Stimulated activated CD4-positive, alpha-beta T cell treated with anti-CD3 and anti-CD28 coated beads, Interleukin-15, amount 100 ng/mL, for 1 hour (primary cell): ENCODE measurements around the gene WWOX.

Experiments
- DNase-seq, 2 donors: peaks; one replicate each; pipeline ENCODE4 v3.0.0-alpha.2; 2020; ENCODE audit warnings: low read depth in 1 of 2, low spot score in 1 of 2

Gene WWOX

GRCh38 chr16:78816499-78817195, 717.2 kb downstream of the WWOX start:
- DNase-seq = no peak

- DNase-seq = no peak
Measured at GRCh38 chr16:78817200-78817739, 717.8 kb downstream of the WWOX start.

GRCh38 chr16:78821335-78821734, 721.9 kb downstream of the WWOX start:
- no peak for DNase-seq

GRCh38 chr16:78822509-78822908, 723.1 kb downstream of the WWOX start:
- no peak for DNase-seq

- DNase-seq = no peak
Measured at GRCh38 chr16:78823027-78823426, 723.6 kb downstream of the WWOX start.

GRCh38 chr16:78829280-78829679, 729.8 kb downstream of the WWOX start:
- DNase-seq = no peak

- no peak for DNase-seq
Measured at GRCh38 chr16:78830599-78830998, 731.1 kb downstream of the WWOX start.

GRCh38 chr16:78832100-78832499, 732.6 kb downstream of the WWOX start:
- no peak for DNase-seq

GRCh38 chr16:78836802-78837491, 737.5 kb downstream of the WWOX start:
- DNase-seq = no peak

- no peak for DNase-seq
Measured at GRCh38 chr16:78837706-78838105, 738.3 kb downstream of the WWOX start.

GRCh38 chr16:78838276-78838675, 738.8 kb downstream of the WWOX start:
- no peak for DNase-seq

GRCh38 chr16:78842950-78843349, 743.5 kb downstream of the WWOX start:
- no peak for DNase-seq

GRCh38 chr16:78843978-78844377, 744.5 kb downstream of the WWOX start:
- no peak for DNase-seq

GRCh38 chr16:78844682-78845081, 745.2 kb downstream of the WWOX start:
- no peak for DNase-seq

- no peak for DNase-seq
Measured at GRCh38 chr16:78851266-78851665, 751.8 kb downstream of the WWOX start.

GRCh38 chr16:78852081-78852635, 752.7 kb downstream of the WWOX start:
- DNase-seq = no peak

GRCh38 chr16:78862022-78862421, 762.6 kb downstream of the WWOX start:
- DNase-seq = no peak

- DNase-seq = no peak
Measured at GRCh38 chr16:78866521-78866920, 767.1 kb downstream of the WWOX start.

GRCh38 chr16:78869492-78869891, 770.0 kb downstream of the WWOX start:
- DNase-seq = no peak

GRCh38 chr16:78871241-78871640, 771.8 kb downstream of the WWOX start:
- no peak for DNase-seq

GRCh38 chr16:78876671-78877070, 777.2 kb downstream of the WWOX start:
- no peak for DNase-seq

- DNase-seq = no peak
Measured at GRCh38 chr16:78877114-78877655, 777.7 kb downstream of the WWOX start.
